MCF 10A (cell line): ENCODE data around the gene RCAN2. TPM values are rescaled to one million over a fixed set of nuclear protein-coding genes. Genes with fewer than 3 reads are reported as not detected.

Experiments used
- BruUV-seq: library from RNA; stranded (reverse); fragments of 400-500 nt; replicated peaks from 2 replicates; lab custom pipeline; 2021; lab: Mats Ljungman, UMichigan
- CTCF ChIA-PET: fragments of 300-600 bp; sonication (Branson Sonifier 250); formaldehyde crosslinking; extraction: SDS; loops from one replicate; lab custom pipeline; 2021; ENCODE audit warnings: antibody characterized with exemption, inconsistent platforms; lab: Yijun Ruan, JAX
- POLR2A ChIA-PET: fragments of 300-600, 350-650 bp; sonication (Branson Sonifier 250); formaldehyde crosslinking; extraction: SDS; loops from one replicate; lab custom pipeline; 2020; ENCODE audit warnings: antibody characterized with exemption, inconsistent platforms; lab: Yijun Ruan, JAX
- DNase-seq: peaks from one replicate; pipeline ENCODE4 v3.0.0-alpha.2; 2018; ENCODE audit not compliant: unreplicated experiment
- H3K27ac Mint-ChIP-seq: one replicate; pipeline ENCODE4 v1.8.0; 2022; ENCODE audit warnings: mild to moderate bottlenecking, low read depth, mixed read lengths; ENCODE audit not compliant: unreplicated experiment
- H3K27me3 Mint-ChIP-seq: one replicate; pipeline ENCODE4 v1.8.0; 2022; ENCODE audit warnings: mixed read lengths; ENCODE audit not compliant: insufficient read depth, unreplicated experiment
- H3K36me3 Mint-ChIP-seq: one replicate; pipeline ENCODE4 v1.8.0; 2022; ENCODE audit warnings: mild to moderate bottlenecking, moderate library complexity, mixed read lengths; ENCODE audit not compliant: insufficient read depth, unreplicated experiment
- H3K4me1 Mint-ChIP-seq: one replicate; pipeline ENCODE4 v1.8.0; 2022; ENCODE audit warnings: mixed read lengths; ENCODE audit not compliant: insufficient read depth, unreplicated experiment
- H3K4me3 Mint-ChIP-seq: one replicate; pipeline ENCODE4 v1.8.0; 2022; ENCODE audit warnings: mild to moderate bottlenecking, moderate library complexity, mixed read lengths; ENCODE audit not compliant: unreplicated experiment
- H3K9me3 Mint-ChIP-seq: one replicate; pipeline ENCODE4 v1.8.0; 2022; ENCODE audit warnings: mixed read lengths; ENCODE audit not compliant: unreplicated experiment
- intact Hi-C: fragments of 100-400 bp; cut with micrococcal nuclease; formaldehyde crosslinking; loops from 2 replicates; pipeline ENCODE4 v1.14.1; 2022
- total RNA-seq: library from RNA; stranded (reverse); gene quantifications from 2 replicates; pipeline ENCODE4 v1.2.3, GENCODE V29; 2022
- TF ChIP-seq, protein P1 (sequence below): fragments of 200-600 bp; IDR thresholded peaks from one replicate; pipeline ENCODE4 v1.8.0; 2022; ENCODE audit warnings: antibody characterized with exemption, mild to moderate bottlenecking; ENCODE audit not compliant: unreplicated experiment

RCAN2 gene
- total RNA-seq, 1 experiment from 2014 or later = 0.09 TPM

DNA sequence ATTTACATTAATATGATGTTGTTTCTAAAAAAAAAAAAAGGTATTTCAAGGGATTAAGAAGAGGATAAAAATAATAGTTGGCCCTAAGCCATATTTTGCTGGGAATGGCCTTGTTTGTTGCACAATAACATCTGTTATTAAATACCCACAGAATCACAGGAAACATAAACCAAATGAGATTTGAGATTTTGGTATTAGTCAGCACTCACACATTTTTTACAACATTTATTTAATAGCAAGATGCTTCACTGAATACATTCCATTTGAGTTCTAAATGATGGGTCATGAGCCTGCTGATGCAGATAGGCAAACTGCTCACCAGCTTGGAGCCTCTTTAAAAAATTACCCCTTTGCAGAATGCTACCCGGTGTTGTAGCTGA lies 227.6 kb downstream of the RCAN2 start:
- H3K36me3 Mint-ChIP-seq = no peaks in the 10 kb centered on the region
- TF ChIP-seq, protein P1, sequence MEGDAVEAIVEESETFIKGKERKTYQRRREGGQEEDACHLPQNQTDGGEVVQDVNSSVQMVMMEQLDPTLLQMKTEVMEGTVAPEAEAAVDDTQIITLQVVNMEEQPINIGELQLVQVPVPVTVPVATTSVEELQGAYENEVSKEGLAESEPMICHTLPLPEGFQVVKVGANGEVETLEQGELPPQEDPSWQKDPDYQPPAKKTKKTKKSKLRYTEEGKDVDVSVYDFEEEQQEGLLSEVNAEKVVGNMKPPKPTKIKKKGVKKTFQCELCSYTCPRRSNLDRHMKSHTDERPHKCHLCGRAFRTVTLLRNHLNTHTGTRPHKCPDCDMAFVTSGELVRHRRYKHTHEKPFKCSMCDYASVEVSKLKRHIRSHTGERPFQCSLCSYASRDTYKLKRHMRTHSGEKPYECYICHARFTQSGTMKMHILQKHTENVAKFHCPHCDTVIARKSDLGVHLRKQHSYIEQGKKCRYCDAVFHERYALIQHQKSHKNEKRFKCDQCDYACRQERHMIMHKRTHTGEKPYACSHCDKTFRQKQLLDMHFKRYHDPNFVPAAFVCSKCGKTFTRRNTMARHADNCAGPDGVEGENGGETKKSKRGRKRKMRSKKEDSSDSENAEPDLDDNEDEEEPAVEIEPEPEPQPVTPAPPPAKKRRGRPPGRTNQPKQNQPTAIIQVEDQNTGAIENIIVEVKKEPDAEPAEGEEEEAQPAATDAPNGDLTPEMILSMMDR = no peak
- H3K4me3 Mint-ChIP-seq = no peak overlapping the region
- H3K27ac Mint-ChIP-seq = no peak overlapping the region
- no peaks in the 10 kb centered on the region for H3K9me3 Mint-ChIP-seq
- H3K4me1 Mint-ChIP-seq = no peaks in the 10 kb centered on the region
- intact Hi-C loops = no loop called here
- DNase-seq = peak; percentile 66
- ChIA-PET POLR2A (no interaction called here), CTCF (no interaction called here)
- peaks cover 11% of the 10 kb centered on the region for H3K27me3 Mint-ChIP-seq
- no TSS peak for BruUV-seq

DNA sequence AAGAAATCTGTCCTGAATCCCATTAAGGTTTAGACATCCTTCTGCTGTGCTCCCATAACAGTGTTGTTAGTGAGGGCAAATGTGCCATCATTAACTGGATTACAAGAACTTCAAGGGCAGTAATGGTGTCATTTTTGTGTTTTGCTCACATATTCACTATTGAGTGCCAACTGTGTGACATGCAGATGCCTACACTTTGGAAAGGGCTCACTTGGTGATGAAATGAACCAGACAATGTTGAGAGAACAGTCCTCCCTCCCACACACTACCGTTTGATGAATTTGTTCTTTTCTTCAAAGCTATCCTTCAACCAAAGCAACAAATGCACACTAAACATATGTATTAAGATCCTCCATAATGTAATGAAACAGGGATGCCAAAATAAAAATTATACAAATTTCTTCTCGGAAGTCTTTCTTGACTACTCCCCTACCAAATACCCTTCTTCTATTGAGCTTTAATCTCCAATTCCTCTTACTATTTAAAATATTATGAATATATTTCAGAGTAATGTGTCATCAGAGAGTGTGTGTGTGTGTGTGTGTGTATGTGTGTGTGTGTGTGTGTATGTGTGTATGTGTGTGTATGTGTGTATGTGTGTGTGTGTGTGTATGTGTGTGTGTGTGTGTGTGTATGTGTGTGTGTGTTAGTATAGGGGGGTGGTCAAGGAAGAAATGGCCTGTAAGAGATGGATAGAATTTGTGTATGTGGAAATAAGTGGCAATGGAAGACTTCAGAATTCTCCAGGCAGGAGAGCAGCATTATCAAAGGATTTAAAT lies 228.1 kb downstream of the RCAN2 start:
- ChIA-PET POLR2A (interaction anchor here (1.0 kb wide), 1 partner anchor 10 kb away, joined by 5 read pairs; no protein-coding TSS in a partner anchor), CTCF (no interaction called here)
- intact Hi-C loops = no loop called here
- Mint-ChIP-seq H3K9me3 (no peaks in the 10 kb centered on the region), H3K4me1 (no peaks in the 10 kb centered on the region), H3K27me3 (peaks cover 11% of the 10 kb centered on the region), H3K4me3 (no peak overlapping the region), H3K36me3 (no peaks in the 10 kb centered on the region), H3K27ac (no peak overlapping the region)
- no peak for DNase-seq
- no TSS peak for BruUV-seq
- TF ChIP-seq, protein P1 = no peak

DNA sequence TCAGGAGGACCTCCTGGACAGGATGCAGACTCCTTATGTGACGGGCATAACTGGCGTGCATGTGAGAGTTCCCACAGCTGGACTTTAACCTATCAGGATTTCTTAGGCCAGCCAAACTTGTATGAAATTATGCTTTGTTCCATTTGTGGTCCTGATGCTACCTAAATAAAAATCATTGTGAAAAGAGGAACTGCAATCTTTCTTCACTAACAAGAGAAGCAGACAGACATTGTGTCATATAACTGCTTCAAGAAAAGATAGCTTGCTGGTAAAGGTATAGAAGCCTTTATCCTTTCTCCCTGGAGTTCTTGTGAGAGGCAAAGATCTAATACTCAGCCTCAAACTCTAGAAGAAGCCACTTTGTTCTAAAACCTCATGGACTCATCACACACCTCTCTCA lies 233.0 kb downstream of the RCAN2 start:
- BruUV-seq = no TSS peak
- Mint-ChIP-seq H3K4me1 (no peaks in the 10 kb centered on the region), H3K27me3 (peaks cover 11% of the 10 kb centered on the region), H3K27ac (no peak overlapping the region), H3K36me3 (no peaks in the 10 kb centered on the region), H3K4me3 (no peak overlapping the region), H3K9me3 (no peaks in the 10 kb centered on the region)
- TF ChIP-seq, protein P1 = no peak
- no peak for DNase-seq
- CTCF ChIA-PET = no interaction called here
- intact Hi-C loops = no loop called here
- POLR2A ChIA-PET = interaction anchor here (0.6 kb wide), 1 partner anchor 81 kb away, joined by 3 read pairs; no protein-coding TSS in a partner anchor

DNA sequence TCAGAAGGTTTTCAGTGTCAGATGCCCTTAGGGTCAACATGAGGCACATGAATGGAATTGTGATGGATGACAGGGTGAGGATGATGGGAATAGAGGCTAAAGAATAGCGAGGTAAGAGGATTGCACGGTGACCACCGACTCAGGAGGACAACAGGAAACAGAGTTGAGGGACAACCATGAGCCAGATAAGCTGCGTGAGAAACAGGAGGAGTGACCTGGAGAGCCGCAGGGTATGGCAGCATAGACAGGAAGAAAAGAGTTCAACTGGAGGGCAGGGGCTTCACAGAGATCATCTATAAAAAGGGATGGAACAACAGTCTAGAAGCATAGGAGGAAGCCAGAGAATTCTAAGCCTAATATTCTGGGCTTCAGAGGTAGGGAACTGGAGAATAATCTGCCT lies 235.7 kb downstream of the RCAN2 start:
- Mint-ChIP-seq H3K4me1 (no peaks in the 10 kb centered on the region), H3K27ac (no peak overlapping the region), H3K4me3 (no peak overlapping the region), H3K27me3 (no peaks in the 10 kb centered on the region), H3K36me3 (no peaks in the 10 kb centered on the region), H3K9me3 (no peaks in the 10 kb centered on the region)
- CTCF ChIA-PET = no interaction called here
- no peak for DNase-seq
- POLR2A ChIA-PET = no interaction called here
- intact Hi-C loops = no loop called here
- TF ChIP-seq, protein P1 = no peak
- BruUV-seq = no TSS peak
